ENCODE measurements around the gene EEIG1. TPM values are rescaled to one million over a fixed set of nuclear protein-coding genes. Genes with fewer than 3 reads are reported as not detected.

EEIG1 gene
- total and polyA plus RNA-seq, 9 of the 15 experiments (the other 6 are each of a cell fraction or from before 2014, with no cell fraction given): 0.17 to 16.7 (median 3.6) TPM

DNA sequence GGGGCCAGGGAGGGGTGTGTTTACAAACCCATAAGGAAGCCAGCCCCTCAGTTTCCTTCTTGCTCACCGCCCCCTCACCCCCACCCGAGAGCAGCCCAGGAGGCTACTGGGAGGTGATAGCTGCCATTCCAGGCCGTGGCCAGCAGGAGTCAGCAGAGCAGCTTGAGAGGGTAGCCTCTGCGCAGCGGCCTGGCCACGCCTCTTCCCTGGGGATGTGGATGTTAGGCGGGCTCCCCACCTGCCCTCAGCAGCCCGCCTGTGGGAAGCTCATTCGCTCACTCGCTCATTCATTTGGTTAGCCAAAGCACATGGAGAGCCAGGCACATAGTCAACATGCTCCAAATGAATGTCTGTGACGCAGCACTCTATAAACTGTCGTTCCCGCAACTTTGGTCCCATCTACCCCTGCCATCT is 37.1 kb downstream of the EEIG1 start (continued):
- TF ChIP-seq, protein P1, sequence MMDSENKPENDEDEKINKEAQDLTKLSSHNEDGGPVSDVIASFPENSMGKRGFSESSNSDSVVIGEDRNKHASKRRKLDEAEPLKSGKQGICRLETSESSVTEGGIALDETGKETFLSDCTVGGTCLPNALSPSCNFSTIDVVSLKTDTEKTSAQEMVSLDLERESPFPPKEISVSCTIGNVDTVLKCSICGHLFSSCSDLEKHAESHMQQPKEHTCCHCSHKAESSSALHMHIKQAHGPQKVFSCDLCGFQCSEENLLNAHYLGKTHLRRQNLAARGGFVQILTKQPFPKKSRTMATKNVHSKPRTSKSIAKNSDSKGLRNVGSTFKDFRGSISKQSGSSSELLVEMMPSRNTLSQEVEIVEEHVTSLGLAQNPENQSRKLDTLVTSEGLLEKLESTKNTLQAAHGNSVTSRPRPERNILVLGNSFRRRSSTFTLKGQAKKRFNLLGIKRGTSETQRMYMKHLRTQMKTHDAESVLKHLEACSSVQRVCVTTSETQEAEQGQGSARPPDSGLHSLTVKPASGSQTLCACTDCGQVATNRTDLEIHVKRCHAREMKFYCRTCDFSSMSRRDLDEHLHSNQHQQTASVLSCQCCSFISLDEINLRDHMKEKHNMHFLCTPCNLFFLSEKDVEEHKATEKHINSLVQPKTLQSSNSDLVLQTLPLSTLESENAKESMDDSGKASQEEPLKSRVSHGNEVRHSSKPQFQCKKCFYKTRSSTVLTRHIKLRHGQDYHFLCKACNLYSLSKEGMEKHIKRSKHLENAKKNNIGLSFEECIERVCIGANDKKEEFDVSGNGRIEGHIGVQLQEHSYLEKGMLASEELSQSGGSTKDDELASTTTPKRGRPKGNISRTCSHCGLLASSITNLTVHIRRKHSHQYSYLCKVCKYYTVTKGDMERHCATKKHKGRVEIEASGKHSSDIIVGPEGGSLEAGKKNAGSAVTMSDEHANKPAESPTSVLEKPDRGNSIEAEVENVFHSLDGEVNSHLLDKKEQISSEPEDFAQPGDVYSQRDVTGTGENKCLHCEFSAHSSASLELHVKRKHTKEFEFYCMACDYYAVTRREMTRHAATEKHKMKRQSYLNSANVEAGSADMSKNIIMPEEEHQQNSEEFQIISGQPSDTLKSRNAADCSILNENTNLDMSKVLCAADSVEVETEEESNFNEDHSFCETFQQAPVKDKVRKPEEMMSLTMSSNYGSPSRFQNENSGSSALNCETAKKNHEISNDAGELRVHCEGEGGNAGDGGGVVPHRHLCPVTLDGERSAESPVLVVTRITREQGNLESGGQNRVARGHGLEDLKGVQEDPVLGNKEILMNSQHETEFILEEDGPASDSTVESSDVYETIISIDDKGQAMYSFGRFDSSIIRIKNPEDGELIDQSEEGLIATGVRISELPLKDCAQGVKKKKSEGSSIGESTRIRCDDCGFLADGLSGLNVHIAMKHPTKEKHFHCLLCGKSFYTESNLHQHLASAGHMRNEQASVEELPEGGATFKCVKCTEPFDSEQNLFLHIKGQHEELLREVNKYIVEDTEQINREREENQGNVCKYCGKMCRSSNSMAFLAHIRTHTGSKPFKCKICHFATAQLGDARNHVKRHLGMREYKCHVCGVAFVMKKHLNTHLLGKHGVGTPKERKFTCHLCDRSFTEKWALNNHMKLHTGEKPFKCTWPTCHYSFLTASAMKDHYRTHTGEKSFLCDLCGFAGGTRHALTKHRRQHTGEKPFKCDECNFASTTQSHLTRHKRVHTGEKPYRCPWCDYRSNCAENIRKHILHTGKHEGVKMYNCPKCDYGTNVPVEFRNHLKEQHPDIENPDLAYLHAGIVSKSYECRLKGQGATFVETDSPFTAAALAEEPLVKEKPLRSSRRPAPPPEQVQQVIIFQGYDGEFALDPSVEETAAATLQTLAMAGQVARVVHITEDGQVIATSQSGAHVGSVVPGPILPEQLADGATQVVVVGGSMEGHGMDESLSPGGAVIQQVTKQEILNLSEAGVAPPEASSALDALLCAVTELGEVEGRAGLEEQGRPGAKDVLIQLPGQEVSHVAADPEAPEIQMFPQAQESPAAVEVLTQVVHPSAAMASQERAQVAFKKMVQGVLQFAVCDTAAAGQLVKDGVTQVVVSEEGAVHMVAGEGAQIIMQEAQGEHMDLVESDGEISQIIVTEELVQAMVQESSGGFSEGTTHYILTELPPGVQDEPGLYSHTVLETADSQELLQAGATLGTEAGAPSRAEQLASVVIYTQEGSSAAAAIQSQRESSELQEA (IDR thresholded peaks at IDR 0.05; ENCODE audit: low read depth): no peak
- TF ChIP-seq, protein P2, sequence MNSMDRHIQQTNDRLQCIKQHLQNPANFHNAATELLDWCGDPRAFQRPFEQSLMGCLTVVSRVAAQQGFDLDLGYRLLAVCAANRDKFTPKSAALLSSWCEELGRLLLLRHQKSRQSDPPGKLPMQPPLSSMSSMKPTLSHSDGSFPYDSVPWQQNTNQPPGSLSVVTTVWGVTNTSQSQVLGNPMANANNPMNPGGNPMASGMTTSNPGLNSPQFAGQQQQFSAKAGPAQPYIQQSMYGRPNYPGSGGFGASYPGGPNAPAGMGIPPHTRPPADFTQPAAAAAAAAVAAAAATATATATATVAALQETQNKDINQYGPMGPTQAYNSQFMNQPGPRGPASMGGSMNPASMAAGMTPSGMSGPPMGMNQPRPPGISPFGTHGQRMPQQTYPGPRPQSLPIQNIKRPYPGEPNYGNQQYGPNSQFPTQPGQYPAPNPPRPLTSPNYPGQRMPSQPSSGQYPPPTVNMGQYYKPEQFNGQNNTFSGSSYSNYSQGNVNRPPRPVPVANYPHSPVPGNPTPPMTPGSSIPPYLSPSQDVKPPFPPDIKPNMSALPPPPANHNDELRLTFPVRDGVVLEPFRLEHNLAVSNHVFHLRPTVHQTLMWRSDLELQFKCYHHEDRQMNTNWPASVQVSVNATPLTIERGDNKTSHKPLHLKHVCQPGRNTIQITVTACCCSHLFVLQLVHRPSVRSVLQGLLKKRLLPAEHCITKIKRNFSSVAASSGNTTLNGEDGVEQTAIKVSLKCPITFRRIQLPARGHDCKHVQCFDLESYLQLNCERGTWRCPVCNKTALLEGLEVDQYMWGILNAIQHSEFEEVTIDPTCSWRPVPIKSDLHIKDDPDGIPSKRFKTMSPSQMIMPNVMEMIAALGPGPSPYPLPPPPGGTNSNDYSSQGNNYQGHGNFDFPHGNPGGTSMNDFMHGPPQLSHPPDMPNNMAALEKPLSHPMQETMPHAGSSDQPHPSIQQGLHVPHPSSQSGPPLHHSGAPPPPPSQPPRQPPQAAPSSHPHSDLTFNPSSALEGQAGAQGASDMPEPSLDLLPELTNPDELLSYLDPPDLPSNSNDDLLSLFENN (IDR thresholded peaks at IDR 0.05; ENCODE audit: low read depth in 2 of 2, low read length in 2 of 2): no peak
- TF ChIP-seq, protein P3, sequence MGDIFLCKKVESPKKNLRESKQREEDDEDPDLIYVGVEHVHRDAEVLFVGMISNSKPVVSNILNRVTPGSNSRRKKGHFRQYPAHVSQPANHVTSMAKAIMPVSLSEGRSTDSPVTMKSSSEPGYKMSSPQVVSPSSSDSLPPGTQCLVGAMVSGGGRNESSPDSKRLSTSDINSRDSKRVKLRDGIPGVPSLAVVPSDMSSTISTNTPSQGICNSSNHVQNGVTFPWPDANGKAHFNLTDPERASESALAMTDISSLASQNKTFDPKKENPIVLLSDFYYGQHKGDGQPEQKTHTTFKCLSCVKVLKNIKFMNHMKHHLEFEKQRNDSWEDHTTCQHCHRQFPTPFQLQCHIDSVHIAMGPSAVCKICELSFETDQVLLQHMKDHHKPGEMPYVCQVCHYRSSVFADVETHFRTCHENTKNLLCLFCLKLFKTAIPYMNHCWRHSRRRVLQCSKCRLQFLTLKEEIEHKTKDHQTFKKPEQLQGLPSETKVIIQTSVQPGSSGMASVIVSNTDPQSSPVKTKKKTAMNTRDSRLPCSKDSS (IDR thresholded peaks at IDR 0.05; ENCODE audit: low read depth, partially characterized antibody): no peak
- TF ChIP-seq MTA1 (IDR thresholded peaks at IDR 0.05; ENCODE audit: borderline replicate concordance): no peak
- no peak for TF ChIP-seq NFIC (IDR thresholded peaks at IDR 0.05)
- no peak for TF ChIP-seq CREB1 (IDR thresholded peaks at IDR 0.05)
- no peak for TF ChIP-seq CREB1 (CRISPR knock-in tag; IDR thresholded peaks at IDR 0.05)
- no peak for TF ChIP-seq ZNF668 (CRISPR knock-in tag; IDR thresholded peaks at IDR 0.05)
- TF ChIP-seq, protein P4, sequence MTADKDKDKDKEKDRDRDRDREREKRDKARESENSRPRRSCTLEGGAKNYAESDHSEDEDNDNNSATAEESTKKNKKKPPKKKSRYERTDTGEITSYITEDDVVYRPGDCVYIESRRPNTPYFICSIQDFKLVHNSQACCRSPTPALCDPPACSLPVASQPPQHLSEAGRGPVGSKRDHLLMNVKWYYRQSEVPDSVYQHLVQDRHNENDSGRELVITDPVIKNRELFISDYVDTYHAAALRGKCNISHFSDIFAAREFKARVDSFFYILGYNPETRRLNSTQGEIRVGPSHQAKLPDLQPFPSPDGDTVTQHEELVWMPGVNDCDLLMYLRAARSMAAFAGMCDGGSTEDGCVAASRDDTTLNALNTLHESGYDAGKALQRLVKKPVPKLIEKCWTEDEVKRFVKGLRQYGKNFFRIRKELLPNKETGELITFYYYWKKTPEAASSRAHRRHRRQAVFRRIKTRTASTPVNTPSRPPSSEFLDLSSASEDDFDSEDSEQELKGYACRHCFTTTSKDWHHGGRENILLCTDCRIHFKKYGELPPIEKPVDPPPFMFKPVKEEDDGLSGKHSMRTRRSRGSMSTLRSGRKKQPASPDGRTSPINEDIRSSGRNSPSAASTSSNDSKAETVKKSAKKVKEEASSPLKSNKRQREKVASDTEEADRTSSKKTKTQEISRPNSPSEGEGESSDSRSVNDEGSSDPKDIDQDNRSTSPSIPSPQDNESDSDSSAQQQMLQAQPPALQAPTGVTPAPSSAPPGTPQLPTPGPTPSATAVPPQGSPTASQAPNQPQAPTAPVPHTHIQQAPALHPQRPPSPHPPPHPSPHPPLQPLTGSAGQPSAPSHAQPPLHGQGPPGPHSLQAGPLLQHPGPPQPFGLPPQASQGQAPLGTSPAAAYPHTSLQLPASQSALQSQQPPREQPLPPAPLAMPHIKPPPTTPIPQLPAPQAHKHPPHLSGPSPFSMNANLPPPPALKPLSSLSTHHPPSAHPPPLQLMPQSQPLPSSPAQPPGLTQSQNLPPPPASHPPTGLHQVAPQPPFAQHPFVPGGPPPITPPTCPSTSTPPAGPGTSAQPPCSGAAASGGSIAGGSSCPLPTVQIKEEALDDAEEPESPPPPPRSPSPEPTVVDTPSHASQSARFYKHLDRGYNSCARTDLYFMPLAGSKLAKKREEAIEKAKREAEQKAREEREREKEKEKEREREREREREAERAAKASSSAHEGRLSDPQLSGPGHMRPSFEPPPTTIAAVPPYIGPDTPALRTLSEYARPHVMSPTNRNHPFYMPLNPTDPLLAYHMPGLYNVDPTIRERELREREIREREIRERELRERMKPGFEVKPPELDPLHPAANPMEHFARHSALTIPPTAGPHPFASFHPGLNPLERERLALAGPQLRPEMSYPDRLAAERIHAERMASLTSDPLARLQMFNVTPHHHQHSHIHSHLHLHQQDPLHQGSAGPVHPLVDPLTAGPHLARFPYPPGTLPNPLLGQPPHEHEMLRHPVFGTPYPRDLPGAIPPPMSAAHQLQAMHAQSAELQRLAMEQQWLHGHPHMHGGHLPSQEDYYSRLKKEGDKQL (CRISPR knock-in tag; IDR thresholded peaks at IDR 0.05; ENCODE audit: borderline replicate concordance): no peak

Data from K562 (cell line).